ENCODE results near the gene MIPOL1.

The MIPOL1 gene

GRCh38 chr14:37587131-37587803, 389.5 kb downstream of the MIPOL1 start:
- no peak for DNase-seq (ENCODE audit: low spot score)

GRCh38 chr14:37587881-37588666, 390.3 kb downstream of the MIPOL1 start:
- DNase-seq (ENCODE audit: low spot score): no peak

GRCh38 chr14:37588667-37588955, 390.9 kb downstream of the MIPOL1 start:
- DNase-seq (ENCODE audit: low spot score): no peak

- DNase-seq (ENCODE audit: low spot score): no peak
These were observed 391.4 kb downstream of the MIPOL1 start for GRCh38 chr14:37588956-37589714.

- no peak for DNase-seq (ENCODE audit: low spot score)
These were observed 392.1 kb downstream of the MIPOL1 start for GRCh38 chr14:37589715-37590427.

- no peak for DNase-seq (ENCODE audit: low spot score)
These were observed 392.8 kb downstream of the MIPOL1 start for GRCh38 chr14:37590428-37591139.

- DNase-seq (ENCODE audit: low spot score): no peak
These were observed 393.7 kb downstream of the MIPOL1 start for GRCh38 chr14:37591311-37591940.

- DNase-seq (ENCODE audit: low spot score): no peak
These were observed 394.3 kb downstream of the MIPOL1 start for GRCh38 chr14:37591941-37592481.

GRCh38 chr14:37592482-37593408, 395.0 kb downstream of the MIPOL1 start:
- no peak for DNase-seq (ENCODE audit: low spot score)

GRCh38 chr14:37593511-37594237, 395.9 kb downstream of the MIPOL1 start:
- DNase-seq (ENCODE audit: low spot score): no peak

- peak; percentile 27 for DNase-seq (ENCODE audit: low spot score)
These were observed 396.7 kb downstream of the MIPOL1 start for GRCh38 chr14:37594238-37594970.

GRCh38 chr14:37594971-37595808, 397.5 kb downstream of the MIPOL1 start, which contains the start of the genes FOXA1 and TTC6:
Gene FOXA1, minus strand, starts transcription at chr14:37595249. Its CDS starts 277 bp downstream, at chr14:37594972.
Gene TTC6, plus strand, starts transcription at chr14:37595629. Its CDS starts 26,436 bp downstream, at chr14:37622065.
- no peak for DNase-seq (ENCODE audit: low spot score)

GRCh38 chr14:37595809-37596621, 398.3 kb downstream of the MIPOL1 start:
- no peak for DNase-seq (ENCODE audit: low spot score)

- DNase-seq (ENCODE audit: low spot score): no peak
These were observed 399.2 kb downstream of the MIPOL1 start for GRCh38 chr14:37596790-37597472.

- no peak for DNase-seq (ENCODE audit: low spot score)
These were observed 399.8 kb downstream of the MIPOL1 start for GRCh38 chr14:37597538-37597913.
